GM19397 (cell line): ENCODE results near the gene LYSMD2.
"Not testable (repeated sequence)": the region's sequence is repeated elsewhere in the genome, so short reads cannot be mapped to it uniquely, and the experiment has no call there.

Experiments
- ATAC-seq: cut with Tn5 transposase; IDR thresholded peaks from one replicate; pipeline ENCODE4 v1.9.1; 2021; ENCODE audit warnings: mild to moderate bottlenecking, moderate library complexity; ENCODE audit not compliant: unreplicated experiment

The LYSMD2 gene, protein sequence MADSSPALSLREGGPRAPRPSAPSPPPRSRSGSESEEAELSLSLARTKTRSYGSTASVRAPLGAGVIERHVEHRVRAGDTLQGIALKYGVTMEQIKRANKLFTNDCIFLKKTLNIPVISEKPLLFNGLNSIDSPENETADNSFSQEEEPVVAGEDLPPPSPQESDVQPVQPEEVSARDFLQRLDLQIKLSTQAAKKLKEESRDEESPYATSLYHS

DNA sequence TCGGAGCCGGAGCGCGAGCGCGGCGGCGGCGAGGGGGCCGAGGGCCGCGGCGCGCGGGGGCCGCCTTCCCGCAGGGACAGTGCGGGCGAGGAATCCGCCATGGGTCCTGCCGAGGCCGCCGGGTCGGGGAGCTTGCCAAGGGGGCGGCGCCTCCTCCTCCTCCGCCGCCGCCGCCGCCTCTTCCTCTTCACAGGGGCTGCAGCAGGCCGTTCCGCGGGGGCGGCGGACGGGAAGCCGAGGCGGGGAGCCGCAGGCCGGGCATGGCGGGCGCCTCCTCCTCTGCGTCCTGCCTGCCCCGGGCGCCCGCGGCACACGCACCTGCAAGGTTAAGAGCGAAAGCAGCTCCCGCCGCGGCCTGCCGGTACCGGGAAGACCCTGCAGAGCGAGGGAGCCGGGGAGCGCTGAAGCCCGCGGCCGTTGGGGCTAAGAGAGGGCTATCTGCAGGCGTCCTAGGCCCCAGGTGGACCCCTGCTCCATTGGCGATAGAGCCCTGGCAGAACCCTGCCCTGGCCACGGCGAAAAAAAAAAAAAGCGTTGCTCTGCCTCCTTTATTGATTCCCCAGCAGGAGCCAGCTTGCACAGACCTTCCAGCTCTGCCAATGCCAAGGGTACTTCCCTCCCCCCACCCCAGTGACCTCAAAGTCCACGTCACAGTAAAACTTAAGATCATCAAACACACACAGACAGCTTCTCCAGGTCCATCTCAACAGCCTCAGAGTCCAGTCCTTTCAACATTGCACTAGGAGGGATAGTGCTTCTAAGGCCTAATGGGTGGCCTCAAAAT, at the start of gene LYSMD2:
LYSMD2 (minus strand) TSS at position 134 of the 784 bp plus-strand sequence; CDS start at position 101, 33 bp downstream.
- peak; percentile 50 for ATAC-seq

DNA sequence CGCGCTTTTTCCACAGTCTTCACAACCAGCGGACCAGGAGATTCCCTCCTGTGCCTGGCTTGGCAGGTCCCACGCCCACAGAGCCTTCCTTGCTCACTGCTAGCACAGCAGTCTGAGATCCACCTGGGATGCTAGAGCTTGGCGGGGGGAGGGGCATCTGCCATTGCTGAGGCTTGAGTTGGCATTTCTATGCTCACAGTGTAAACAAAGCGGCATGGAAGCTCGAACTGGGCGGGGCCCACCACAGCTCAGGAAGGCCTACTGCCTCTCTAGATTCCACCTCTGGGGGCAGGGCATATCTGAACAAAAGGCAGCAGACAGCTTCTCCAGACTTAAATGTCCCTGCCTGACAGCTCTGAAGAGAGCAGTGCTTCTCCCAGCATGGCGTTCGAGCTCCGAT, 49.7 kb upstream of the LYSMD2 start:
- not testable (repeated sequence) for ATAC-seq

DNA sequence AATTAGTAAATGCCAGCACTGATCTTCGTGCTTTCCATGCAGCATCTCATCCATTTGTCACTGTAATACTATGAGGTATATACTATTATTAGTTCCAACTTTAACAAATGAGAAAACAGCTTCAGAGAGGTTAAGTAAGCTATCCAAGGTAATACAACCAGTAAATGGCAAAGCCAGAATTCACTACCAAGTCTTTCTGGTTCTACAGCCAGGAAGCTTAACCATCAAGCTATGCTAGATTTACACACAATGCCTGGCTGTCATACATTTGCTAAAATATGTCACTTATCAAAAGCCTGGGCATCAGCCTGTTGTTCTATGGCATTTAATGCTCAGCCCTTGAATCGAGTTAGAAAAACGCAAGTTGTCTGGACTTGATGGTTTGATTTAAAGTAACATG, 46.5 kb upstream of the LYSMD2 start:
- ATAC-seq: no peak

DNA sequence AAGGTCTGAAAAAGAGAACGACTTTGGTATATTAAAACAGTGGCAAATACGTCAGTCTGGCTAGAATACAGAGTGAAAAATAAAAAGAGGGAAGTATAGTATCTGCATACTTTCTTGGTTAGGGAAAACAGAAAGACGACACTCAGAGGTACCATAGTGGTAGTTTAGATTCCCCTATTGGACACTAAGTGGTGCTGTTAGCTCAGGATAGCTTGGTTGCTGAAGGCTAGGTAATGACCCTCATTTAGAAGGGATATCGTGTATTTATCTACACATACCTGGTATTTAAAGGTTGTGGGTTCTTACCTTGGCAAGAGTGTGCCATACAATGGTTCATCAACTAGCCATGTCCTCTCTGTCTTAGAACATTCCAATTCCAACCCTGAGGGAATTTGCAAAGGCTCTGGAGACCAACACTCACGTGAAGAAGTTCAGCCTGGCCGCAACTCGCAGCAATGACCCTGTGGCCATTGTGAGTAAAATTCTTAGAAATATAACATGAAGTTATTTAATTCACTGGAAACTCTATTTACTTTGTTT, 45.0 kb upstream of the LYSMD2 start:
- ATAC-seq: no peak

DNA sequence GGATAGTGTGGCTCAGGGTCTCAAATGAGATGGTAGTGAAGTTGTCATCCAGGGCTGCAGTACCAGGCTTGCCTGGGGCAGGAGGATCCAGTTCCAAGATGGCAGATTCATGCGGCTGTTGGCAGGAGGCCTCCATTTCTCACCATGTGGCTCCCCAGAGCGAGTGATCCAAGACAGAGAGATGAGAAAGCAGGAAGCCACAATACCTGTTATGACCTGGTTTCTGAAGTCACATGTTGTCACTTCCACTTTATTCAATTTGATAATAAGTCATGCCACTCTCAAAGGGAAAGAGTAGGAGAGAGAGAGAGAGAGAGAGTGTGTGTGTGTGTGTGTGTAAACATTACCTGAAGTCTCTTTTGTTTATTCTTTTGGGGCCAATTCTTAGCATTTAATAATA, 44.1 kb upstream of the LYSMD2 start:
- ATAC-seq: no peak

DNA sequence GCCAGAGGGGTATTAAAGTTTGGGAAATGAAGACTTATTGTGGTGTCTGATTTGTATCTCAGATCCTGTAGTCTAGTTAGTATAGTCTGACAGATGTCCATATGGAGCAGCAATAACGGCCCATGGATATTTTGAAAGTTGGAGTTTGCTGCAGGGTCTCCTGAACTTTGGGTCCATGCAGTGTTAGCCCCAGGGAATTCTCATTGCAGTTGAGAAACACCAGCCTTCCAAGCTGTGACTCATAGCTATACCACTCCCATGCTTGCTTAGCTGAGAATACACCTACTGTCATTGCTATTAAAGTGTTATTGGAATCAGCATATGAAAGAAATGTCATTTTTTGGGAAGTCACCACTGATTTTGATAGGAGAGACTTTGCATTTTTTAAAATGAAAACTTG, 43.2 kb upstream of the LYSMD2 start:
- no peak for ATAC-seq

DNA sequence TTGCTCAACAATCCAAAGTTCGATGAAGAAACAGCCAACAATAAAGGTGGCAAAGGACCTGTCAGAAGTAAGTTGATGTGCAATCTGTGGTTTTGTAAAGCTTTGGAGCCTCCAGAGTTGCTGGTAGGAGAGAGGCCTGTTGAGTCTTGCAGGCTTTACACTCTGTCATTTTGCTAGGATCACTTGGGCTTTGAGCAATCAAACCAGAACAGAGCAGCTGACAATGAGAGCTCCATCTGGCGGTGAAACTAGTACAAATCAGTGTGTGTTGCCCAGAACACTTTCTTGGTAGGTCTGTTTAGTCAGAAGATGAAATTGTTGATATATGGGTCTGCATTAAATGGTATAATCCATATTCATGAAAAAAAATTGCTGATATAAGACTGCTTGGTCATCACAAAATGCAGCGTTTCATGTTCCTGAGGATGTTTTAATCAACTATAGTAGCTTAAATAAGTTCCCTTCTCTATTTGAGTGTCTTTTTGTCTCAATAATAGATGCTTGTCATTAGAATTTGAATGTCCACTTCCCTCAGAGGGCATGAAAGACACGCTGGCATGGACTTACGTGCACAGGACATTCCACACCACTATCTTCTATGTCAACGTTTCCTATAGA, 39.6 kb upstream of the LYSMD2 start:
- ATAC-seq: peak; percentile 53

DNA sequence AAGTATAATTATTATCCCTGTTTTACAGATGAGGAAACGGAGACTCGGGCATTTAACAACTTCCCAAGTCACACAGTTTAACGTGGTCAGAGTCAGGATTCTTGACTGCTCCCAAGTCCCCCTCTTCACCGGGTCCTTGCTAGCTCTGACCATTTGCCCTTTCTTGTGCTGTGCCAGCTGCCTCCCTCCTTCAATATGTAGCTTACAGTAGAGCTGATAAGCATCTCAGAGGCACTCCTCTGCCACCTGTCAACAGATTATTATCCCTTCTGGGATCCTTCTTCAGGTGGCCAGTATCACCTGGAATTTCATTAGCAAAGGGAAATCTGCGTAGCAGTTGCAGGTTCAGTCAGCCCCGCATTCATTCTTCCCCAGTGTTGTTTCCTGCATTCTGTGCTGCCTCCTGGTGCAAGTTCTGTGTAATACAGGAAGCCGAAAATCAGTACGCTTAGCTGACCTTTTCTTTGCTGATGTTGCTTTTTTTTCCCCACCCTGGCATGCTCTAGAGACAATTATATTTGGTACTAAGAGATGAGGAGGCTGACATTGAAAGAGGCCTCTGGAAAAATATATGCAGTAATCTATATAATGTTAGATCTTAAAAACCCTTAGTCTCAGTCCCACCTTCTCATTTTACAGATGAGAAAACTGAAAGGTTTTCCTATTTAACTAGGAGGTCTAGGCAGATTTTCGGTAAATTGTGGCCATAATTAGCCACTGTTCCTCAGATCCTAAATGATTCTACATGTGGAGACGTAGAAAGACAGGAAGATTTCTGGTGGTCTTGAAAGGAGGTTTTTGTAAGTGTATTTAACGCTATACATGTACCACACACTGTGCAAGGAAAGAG, 38.7 kb upstream of the LYSMD2 start:
- peak; percentile 66 for ATAC-seq

DNA sequence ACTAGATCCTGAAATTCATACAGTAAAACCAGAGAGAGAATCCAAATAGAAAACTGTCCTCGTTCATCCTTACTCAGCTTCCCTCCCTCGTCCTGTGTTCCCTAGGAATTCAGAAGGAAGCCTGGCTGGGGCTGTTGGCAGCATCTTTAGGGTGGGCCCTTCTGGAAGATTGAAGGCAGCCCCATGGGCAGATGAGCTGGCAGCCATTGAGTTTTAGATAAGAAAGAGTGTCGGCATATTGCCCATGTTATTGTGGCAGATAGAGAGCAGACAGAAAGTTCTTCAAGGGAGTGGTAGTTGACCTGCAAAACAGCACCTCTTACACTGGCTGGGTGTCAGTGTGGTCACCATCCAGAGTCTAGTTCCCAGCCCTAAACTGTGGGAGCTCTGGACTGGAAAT, 37.5 kb upstream of the LYSMD2 start:
- ATAC-seq: no peak

DNA sequence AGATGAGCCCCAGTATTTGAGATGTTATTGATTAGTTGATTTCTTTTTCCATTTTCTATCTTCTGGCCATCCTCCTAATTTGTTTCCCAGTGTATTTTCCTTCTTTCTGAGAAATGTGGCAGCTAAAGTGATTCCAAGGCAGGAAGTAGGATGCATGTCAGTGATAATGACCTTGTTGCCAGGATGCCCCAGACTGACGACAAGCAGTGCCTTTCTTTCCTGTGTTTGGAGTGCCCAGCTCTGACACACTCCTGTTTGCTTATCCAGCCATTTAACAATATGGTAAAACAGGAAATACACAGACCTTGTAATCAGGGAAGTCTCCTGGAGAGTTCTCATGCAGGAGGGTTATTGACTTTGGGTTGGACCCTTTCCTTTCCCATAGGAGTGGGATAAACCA, 34.3 kb upstream of the LYSMD2 start:
- no peak for ATAC-seq

DNA sequence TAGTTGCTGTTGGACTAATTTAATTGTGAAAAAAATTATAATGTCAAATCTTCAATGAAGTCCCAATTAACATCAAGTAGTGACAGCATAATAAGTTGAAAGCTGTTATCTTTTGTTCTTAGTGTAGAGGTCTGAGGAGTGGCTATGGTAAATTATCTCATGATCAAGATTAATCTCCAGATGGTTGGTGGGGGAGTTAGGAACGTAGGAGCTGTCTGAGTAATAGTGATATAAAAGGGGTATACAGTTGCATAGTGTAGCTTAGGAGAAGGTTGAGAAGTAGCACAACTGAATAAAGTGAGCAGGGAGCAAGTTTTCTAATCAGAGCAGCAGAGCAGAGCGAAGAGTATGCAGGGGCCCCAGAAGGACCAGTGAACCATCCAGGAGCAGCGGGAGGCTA, 33.4 kb upstream of the LYSMD2 start:
- ATAC-seq: no peak

DNA sequence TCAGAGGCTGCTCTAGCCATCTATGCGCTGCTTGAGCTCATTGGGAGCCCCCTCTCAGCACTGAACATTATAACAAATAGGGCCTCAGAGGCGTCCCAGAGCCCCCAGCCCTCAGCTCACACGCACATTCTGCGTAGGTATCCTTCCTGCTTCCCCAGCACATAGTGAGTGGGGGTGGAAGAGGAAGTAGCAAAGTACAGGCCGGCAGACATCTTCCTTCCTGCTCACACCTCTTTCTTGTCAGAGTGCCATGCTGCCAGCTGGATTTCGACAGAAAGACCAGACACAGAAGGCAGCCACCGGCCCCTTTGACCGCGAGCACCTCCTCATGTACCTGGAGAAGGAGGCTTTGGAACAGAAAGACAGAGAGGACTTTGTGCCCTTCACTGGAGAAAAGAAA, 30.6 kb upstream of the LYSMD2 start:
- no peak for ATAC-seq

DNA sequence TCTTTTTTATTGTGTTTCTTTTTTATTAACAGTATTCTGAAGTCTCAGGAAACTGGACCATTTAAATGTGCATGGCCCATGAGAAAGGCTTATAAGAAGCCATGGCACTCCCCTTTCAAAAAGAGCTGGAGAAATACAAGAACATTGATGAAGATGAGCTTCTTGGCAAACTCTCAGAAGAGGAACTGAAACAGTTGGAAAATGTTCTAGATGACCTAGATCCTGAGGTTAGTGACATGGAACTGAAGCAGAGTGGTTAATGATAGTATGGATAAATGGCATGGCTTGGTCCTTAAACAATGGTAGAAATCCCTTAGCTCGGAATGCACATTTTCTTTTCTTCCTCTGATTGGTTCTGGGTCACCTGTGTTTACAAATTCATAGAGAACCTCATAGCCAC, 28.9 kb upstream of the LYSMD2 start:
- ATAC-seq: no peak

DNA sequence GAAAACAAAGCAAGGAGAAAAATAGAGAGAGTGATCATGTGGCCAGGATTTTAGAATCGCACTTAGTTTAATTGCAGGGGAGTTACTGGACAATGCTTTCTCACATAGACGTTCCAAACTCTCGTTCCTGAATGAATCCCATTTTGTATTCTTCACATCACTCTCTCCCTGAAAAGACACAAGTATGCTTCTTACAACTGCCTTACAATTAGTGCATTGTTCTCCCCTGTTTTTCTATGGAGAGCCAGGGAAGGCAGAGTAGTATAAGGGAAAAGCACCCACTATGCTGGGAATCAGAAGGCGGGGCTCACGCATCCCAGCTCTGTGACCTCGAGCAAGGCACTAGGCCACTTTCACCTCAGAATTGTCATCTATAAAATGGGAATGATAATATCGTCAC, 28.3 kb upstream of the LYSMD2 start:
- no peak for ATAC-seq

DNA sequence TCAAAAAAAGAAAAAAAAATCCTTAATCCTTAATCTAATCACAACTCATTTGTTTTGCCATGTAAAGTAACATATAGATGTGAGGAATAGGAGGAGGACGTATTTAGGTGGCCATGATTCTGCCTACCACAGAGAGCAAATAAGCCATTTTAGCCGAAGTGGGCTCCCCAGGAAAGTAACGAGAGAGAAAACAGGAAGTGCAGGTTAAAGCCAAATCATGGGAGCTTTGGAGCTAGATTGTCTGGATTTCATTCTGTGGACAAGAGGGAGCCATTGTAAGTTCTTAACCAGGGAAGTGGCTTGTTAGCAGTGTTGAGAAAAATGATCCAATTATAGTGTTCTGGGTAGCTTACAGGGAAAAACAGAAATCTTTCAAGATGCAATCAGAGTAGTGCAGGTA, 23.4 kb upstream of the LYSMD2 start:
- ATAC-seq: no peak

DNA sequence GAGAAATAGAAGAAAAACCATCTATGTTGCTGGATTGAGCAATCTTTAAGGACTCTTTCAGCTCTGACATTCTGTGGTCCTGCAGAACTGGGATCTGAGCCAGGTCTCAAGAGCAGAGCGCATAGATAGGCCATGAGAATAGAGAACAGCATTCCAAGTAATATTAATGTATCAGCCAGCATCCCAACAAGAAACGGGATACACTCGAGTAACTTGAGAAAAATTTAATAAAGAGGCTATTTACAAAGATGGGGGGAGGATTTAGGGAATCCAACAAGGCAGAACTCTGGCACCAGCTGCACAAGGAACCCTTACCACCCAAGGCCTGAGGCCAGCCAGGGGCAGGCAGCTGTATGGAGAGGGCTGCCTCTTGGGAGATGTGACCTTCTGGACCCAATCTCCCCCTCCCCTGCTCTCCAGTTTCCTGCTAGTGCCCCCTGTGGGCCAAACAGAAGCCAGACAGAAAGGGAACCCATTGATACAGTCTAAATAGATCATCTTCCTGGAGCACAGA, 22.2 kb upstream of the LYSMD2 start:
- no peak for ATAC-seq

DNA sequence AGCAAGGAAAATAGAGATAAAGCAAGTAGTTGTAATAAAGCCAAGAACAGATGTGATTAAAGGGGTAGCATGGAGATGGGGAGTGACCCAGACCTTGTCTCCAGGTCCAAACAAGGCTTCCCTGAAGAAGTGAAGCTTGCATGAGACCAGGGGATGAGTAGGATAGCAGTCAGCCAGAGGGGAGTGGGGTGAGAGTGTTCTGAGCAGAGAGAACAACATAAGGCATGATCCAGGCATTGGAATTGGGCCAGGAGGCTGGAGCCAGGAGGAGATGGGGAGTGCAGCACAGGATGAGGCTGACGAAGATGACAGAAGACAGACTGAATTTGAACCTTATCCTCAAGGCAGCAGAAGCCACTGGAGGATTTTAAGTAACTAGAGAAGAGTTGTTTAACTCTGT, 21.2 kb upstream of the LYSMD2 start:
- ATAC-seq: no peak

DNA sequence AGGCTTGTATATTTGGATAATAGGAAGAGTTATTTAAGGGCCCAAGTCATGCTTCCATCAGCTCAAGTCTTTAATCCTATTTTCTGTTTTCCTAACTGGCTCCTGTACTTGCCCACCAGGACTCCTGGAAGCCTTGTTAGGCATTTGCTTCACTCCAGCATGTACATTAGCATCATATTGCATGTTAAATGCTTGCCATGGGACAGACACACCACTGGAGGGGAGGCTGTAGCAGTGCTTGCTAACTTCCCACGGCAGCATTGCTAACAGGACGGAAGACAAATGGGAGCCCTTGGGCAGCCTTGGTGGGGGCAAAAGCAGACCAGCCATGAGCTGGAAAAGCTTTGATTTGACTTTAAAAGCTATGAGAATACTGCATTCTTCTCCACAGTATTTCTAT, 20.0 kb upstream of the LYSMD2 start:
- ATAC-seq: no peak

DNA sequence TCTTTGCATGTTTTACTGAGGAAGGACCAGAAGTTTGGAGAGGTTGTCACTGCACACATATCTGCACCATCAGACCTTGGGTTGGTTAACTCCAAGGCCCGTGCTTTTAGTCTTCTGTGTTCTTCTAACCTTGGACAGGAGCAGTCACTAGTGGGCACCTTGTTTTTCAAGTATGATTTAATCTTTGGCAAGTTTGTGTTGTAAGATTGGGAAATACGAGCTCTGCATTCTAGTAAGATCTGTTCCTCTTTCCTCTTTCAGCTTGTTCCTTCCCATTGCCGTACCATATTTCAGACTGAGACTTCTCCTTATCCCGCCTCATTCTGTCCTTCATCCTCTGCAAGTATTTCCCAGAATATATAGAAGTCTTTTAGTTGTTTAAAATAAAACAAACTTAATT, 19.0 kb upstream of the LYSMD2 start:
- no peak for ATAC-seq

DNA sequence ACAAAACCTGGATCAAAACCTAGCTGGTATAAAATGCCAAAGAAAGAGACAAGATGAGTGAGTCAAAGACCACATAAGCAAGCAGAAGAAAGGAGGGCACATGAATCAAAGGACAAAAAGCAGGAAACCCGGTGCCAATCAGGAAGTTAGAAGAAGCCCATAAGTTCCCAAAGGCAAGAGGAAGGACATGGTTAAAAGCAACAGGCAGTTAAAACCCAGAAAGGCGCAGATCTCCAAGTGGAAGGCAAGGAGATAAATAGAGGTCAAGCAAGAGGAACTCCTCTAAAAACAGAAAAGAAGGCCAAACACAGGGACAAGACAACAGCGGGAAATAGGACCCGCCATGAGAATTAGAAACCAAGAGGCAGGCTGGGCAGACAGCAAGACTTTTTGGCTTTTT, 18.3 kb upstream of the LYSMD2 start:
- ATAC-seq: no peak

DNA sequence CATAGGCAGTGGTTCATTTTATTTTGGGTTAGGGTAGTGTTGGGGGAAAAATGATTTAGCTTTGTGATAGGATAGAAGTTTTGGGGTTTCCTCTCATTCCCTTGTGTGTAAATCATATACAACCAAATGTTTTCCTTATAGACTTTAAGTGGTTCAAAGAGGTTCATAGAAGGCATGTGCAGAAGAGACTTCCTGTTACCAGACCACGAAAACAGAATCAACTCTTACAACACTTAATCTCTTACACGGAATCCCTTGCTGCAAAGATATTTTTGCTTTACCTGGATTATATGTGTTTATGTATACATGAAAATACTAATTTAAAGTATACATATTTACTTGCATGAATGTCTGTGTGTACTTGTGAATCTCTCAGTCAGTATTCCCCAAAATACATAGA, 16.8 kb upstream of the LYSMD2 start:
- no peak for ATAC-seq
